ENCODE measurements around the gene NLK. TPM values are rescaled to one million over a fixed set of nuclear protein-coding genes. Genes with fewer than 3 reads are reported as not detected.

The NLK gene
- total and polyA plus RNA-seq, 10 of the 15 experiments (the other 5 are each of a cell fraction or from before 2014, with no cell fraction given) = 5.0 to 22.9 (median 15.0) TPM

DNA sequence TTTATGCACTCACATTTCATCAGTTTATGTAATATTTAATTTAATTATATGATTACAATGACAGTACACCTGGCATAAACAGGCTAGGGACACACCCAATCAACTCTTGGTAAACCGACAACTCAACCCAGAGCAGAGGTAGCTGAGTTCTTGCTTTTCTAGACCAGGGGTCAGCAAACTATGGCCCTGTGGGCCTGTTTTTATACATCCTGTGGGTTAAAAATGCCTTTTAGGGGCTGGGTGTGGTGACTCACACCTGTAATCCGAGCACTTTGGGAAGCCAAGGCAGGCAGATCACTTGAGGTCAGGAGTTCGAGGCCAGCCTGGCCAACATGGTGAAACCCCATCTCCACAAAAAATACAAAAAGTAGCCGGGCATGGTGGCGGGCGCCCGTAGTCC, 177.3 kb downstream of the NLK start:
- H4K20me1 ChIP-seq (ENCODE audit: control insufficient read depth, insufficient read depth) = no peaks in the 10 kb centered on the region
- RAD21 ChIA-PET (ENCODE audit: unreplicated experiment) = no interaction called here
- TF ChIP-seq IRF4 (IDR thresholded peaks at IDR 0.05; ENCODE audit: low read depth, low read length) (no peak), MEF2A (IDR thresholded peaks at IDR 0.05; ENCODE audit: insufficient read depth, low read depth, low read length) (no peak), TCF12 (IDR thresholded peaks at IDR 0.05; ENCODE audit: low read depth, low read length) (no peak), CBX3 (IDR thresholded peaks at IDR 0.05; ENCODE audit: borderline replicate concordance, low read depth) (no peak), TAF1 (IDR thresholded peaks at IDR 0.05; ENCODE audit: borderline replicate concordance, low read depth, low read length) (no peak), BCL11A (IDR thresholded peaks at IDR 0.05; ENCODE audit: low read depth, low read length) (no peak), CHD1 (IDR thresholded peaks at IDR 0.05; ENCODE audit: low read depth, low read length) (no peak), BHLHE40 (IDR thresholded peaks at IDR 0.05; ENCODE audit: borderline replicate concordance in 1 of 2, low read depth in 2 of 2, low read length in 1 of 2) (no peak), NR2F1 (conservative IDR thresholded peaks at IDR 0.05) (no peak), CBFB (IDR thresholded peaks at IDR 0.05; ENCODE audit: low read depth) (no peak), EZH2 (IDR thresholded peaks at IDR 0.05; ENCODE audit: borderline replicate concordance, control insufficient read depth, low read depth, low read length) (no peak), DPF2 (IDR thresholded peaks at IDR 0.05) (no peak), ZBTB11 (CRISPR knock-in tag; IDR thresholded peaks at IDR 0.05) (no peak)
- TF ChIP-seq, protein P1, sequence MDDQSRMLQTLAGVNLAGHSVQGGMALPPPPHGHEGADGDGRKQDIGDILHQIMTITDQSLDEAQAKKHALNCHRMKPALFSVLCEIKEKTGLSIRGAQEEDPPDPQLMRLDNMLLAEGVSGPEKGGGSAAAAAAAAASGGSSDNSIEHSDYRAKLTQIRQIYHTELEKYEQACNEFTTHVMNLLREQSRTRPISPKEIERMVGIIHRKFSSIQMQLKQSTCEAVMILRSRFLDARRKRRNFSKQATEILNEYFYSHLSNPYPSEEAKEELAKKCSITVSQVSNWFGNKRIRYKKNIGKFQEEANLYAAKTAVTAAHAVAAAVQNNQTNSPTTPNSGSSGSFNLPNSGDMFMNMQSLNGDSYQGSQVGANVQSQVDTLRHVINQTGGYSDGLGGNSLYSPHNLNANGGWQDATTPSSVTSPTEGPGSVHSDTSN (IDR thresholded peaks at IDR 0.05; ENCODE audit: insufficient replicate concordance, low read depth, low read length) = no peak
- CTCF ChIA-PET = interaction anchor here (1.1 kb wide), 1 partner anchor 9 kb away, joined by 3 read pairs; no protein-coding TSS in a partner anchor
- H3K27ac ChIP-seq (ENCODE audit: control insufficient read depth, insufficient read depth) = no peak overlapping the region
- no peak overlapping the region for H3K4me3 ChIP-seq
- no peak overlapping the region for H3K9ac ChIP-seq (ENCODE audit: control insufficient read depth, insufficient read depth, low read length)
- FAIRE-seq = no peak
- H3K4me2 ChIP-seq (ENCODE audit: control insufficient read depth, insufficient read depth) = no peak overlapping the region
- no peaks in the 10 kb centered on the region for H3K36me3 ChIP-seq (ENCODE audit: control insufficient read depth in 2 of 2, insufficient read depth in 2 of 2, low read length in 1 of 2)
- intact Hi-C loops (cut with micrococcal nuclease; ENCODE audit: unreplicated experiment) = no loop called here
- no peaks in the 10 kb centered on the region for H3K9me3 ChIP-seq (replicated peaks; ENCODE audit: control insufficient read depth, insufficient read depth, low read length)
- in situ Hi-C loops (cut with MboI) = no loop called here
- H3K79me2 ChIP-seq (ENCODE audit: control insufficient read depth, insufficient read depth, low read length) = no peaks in the 10 kb centered on the region
- no peaks in the 10 kb centered on the region for H3K4me1 ChIP-seq (ENCODE audit: control insufficient read depth, insufficient read depth, low read length)
- 68% methylated on average over 7 of the region's 7 CpGs for WGBS (ENCODE audit: insufficient coverage, insufficient replicate concordance, low lambda C conversion rate, missing lambda C conversion rate)
- no TSS peak for BruUV-seq (replicated peaks)
- H3K27me3 ChIP-seq (replicated peaks in 1 of 2; ENCODE audit: control insufficient read depth in 2 of 2, insufficient read depth in 2 of 2, low read length in 1 of 2) = no peaks in the 10 kb centered on the region
- SMC1A ChIA-PET (ENCODE audit: uncharacterized antibody, unreplicated experiment) = interaction anchor here (1.1 to 1.5 kb wide), 2 partner anchors 126 to 471 kb away, joined by 3 to 5 read pairs; no protein-coding TSS in a partner anchor
- no peak for DNase-seq (ENCODE audit: low read depth, low spot score)
- no peak for ATAC-seq
- POLR2A ChIA-PET = interaction anchor here (0.7 kb wide), 1 partner anchor 85 kb away, joined by 4 read pairs; no protein-coding TSS in a partner anchor
- H2AFZ ChIP-seq (ENCODE audit: control insufficient read depth, low read depth, low read length) = no peak overlapping the region

Data from GM12878 (cell line).